ENCODE results near the gene CTSS. TPM values are rescaled to one million over a fixed set of nuclear protein-coding genes. Genes with fewer than 3 reads are reported as not detected.

The CTSS gene
- total RNA-seq, 4 donors from 2014 or later = 72.2 to 903 (median 174) TPM

- TF ChIP-seq CTCF (IDR thresholded peaks at IDR 0.05; ENCODE audit: low read depth) = no peak
These were observed 26.0 kb upstream of the CTSS start for GRCh38 chr1:150791585-150791984.

- no peak for TF ChIP-seq CTCF (IDR thresholded peaks at IDR 0.05; ENCODE audit: low read depth)
These were observed 23.8 kb upstream of the CTSS start for GRCh38 chr1:150789396-150789795.

GRCh38 chr1:150788946-150789345 lies 23.4 kb upstream of the CTSS start:
- TF ChIP-seq CTCF (IDR thresholded peaks at IDR 0.05; ENCODE audit: low read depth) = no peak

GRCh38 chr1:150787455-150787854 lies 21.9 kb upstream of the CTSS start:
- TF ChIP-seq CTCF (IDR thresholded peaks at IDR 0.05; ENCODE audit: low read depth) = no peak

GRCh38 chr1:150780510-150780909 lies 14.9 kb upstream of the CTSS start:
- no peak for TF ChIP-seq CTCF (IDR thresholded peaks at IDR 0.05; ENCODE audit: low read depth)

GRCh38 chr1:150778409-150778808 lies 12.8 kb upstream of the CTSS start:
- TF ChIP-seq CTCF (IDR thresholded peaks at IDR 0.05; ENCODE audit: low read depth) = no peak

- no peak for TF ChIP-seq CTCF (IDR thresholded peaks at IDR 0.05; ENCODE audit: low read depth)
These were observed 12.0 kb upstream of the CTSS start for GRCh38 chr1:150777544-150777943.
